NCI-H345 (cell line): ENCODE results near the gene APEH.

Experiments
- DNase-seq: peaks from one replicate; lab custom pipeline; 2025; lab: John Stamatoyannopoulos, UW

APEH gene

DNA sequence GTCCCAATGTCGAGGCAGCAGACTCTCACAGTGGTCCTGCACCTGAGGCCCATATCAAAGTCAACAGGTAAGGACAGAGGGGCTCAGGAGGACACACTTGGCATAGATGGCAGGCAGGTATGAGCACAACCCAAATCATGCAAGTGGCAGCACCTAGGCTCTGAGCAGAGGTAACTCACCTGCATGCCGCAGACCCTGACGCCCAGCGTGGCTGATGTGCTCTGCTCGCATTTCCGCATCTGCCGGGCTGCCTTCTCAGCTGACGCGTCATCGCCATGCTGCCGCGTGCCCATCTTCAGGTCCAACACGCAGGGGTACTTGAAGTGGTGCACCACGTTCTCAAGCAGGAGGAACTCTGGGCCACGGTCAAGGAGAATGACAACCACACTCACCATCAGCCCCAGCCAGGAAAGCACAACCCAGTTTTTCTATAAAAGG, 53.8 kb downstream of the APEH start:
- DNase-seq: no peak

DNA sequence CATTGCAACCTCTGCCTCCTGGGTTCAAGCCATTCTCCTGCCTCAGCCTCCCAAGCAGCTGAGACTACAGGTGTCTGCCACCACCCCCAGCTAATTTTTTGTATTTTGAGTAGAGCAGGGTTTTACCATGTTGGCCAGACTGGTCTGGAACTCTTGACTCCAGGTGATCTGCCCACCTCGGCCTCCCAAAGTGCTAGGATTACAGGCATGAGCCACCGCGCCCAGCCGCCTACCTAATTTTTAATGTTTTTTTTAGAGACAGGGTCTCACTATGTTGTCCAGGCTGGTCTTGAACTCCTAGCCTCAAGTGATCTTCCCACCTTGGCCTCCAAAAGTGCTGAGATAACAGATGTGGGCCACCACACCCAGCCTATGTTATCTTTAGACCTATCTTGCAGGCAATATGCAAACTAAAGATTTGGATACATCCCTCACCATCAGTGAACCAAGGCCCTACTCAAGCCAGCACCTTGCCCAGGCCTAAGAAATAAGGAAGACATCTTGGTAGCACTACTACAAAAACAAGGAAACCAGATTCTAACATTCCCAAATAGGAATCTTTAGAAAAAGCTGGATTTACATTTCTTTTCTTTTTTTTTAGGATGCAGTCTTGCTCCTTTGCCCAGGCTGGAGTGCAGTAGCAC, 55.9 kb downstream of the APEH start:
- DNase-seq: no peak

DNA sequence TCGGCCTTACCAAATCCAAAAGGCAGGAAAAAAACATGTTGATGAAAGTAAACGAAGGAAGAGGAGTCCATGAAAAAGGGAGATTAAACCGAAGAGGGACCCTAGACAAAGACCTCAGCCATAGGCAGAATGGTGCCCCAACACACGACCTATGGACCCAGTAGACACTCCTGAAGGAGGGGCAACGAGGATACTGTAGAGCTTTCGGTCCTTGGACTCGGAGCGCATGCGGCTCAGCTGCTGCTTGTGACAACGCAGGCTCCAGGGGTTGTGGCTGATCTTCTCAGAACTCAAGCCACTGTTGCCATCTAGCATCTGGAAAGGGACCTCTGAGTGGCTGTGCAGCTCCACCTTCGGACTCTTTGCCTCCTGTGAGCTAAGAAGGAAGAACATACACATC, 58.4 kb downstream of the APEH start:
- DNase-seq: no peak

DNA sequence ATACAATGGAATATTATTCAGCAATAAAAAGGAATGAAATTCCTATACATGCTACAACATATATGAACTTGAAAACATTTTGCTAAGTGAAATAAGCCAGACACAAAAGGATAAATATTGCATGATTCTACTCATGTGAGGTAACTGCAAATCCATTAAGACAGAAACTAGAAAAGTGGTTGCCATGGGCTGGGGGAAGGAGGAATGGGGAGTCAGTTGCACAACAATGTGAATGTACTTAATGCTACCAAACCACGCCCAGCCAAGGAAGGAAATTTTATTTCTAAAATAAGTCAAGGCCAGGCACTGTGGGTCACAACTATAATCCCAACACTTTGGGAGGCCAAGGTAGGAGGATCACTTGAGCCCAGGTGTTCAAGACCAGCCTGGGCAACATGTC, 59.4 kb downstream of the APEH start:
- DNase-seq: no peak
